ENCODE measurements around the gene CCL4L2. TPM values are rescaled to one million over a fixed set of nuclear protein-coding genes. Genes with fewer than 3 reads are reported as not detected.
"Not testable (repeated sequence)": the region's sequence is repeated elsewhere in the genome, so short reads cannot be mapped to it uniquely, and the experiment has no call there.

The CCL4L2 gene
- total and polyA plus RNA-seq, 2 donors, result 0.25 to 2.0 TPM

GRCh38 chr17:36189993-36190392, 20.9 kb upstream of the CCL4L2 start:
- not testable (repeated sequence) for H3K36me3 ChIP-seq (ENCODE audit: insufficient read depth); H3K4me1 ChIP-seq (ENCODE audit: insufficient read depth); H3K4me3 ChIP-seq (ENCODE audit: low read depth, low read length); DNase-seq (ENCODE audit: extremely low spot score); H3K27ac ChIP-seq (ENCODE audit: low read depth)
- 58% methylated on average over 5 of the region's 5 CpGs for WGBS

- H3K4me1 ChIP-seq (ENCODE audit: insufficient read depth); H3K36me3 ChIP-seq (ENCODE audit: insufficient read depth); H3K4me3 ChIP-seq (ENCODE audit: low read depth, low read length); DNase-seq (ENCODE audit: extremely low spot score); H3K27ac ChIP-seq (ENCODE audit: low read depth): not testable (repeated sequence)
- WGBS, result 76% methylated on average over 9 of the region's 9 CpGs
These were observed 20.1 kb upstream of the CCL4L2 start for GRCh38 chr17:36190549-36191330.

- WGBS, result 45% methylated on average over 1 of the region's 1 CpG
- no peak overlapping the region for H3K27ac ChIP-seq (ENCODE audit: low read depth)
- no peaks in the 10 kb centered on the region for H3K4me1 ChIP-seq (ENCODE audit: insufficient read depth)
- no peaks in the 10 kb centered on the region for H3K36me3 ChIP-seq (ENCODE audit: insufficient read depth)
- no peak for DNase-seq (ENCODE audit: extremely low spot score)
- H3K4me3 ChIP-seq (ENCODE audit: low read depth, low read length), result no peak overlapping the region
These were observed 17.6 kb upstream of the CCL4L2 start for GRCh38 chr17:36193216-36193775.

- not testable (repeated sequence) for H3K36me3 ChIP-seq (ENCODE audit: insufficient read depth); DNase-seq (ENCODE audit: extremely low spot score); H3K4me3 ChIP-seq (ENCODE audit: low read depth, low read length); H3K27ac ChIP-seq (ENCODE audit: low read depth); H3K4me1 ChIP-seq (ENCODE audit: insufficient read depth)
- 85% methylated on average over 6 of the region's 8 CpGs for WGBS
These were observed 16.6 kb upstream of the CCL4L2 start for GRCh38 chr17:36194147-36194831.

- H3K4me3 ChIP-seq (ENCODE audit: low read depth, low read length); DNase-seq (ENCODE audit: extremely low spot score); H3K36me3 ChIP-seq (ENCODE audit: insufficient read depth); H3K4me1 ChIP-seq (ENCODE audit: insufficient read depth); H3K27ac ChIP-seq (ENCODE audit: low read depth): not testable (repeated sequence)
- WGBS, result 80% methylated on average over 10 of the region's 10 CpGs
These were observed 15.9 kb upstream of the CCL4L2 start for GRCh38 chr17:36194832-36195433.

GRCh38 chr17:36195434-36196130, 15.3 kb upstream of the CCL4L2 start:
- Histone ChIP-seq H3K36me3 (ENCODE audit: insufficient read depth) (no peaks in the 10 kb centered on the region), H3K27ac (ENCODE audit: low read depth) (no peak overlapping the region)
- no peak for DNase-seq (ENCODE audit: extremely low spot score)

GRCh38 chr17:36196131-36196486, 14.8 kb upstream of the CCL4L2 start:
- 70% methylated on average over 3 of the region's 3 CpGs for WGBS
- no peak overlapping the region for H3K4me3 ChIP-seq (ENCODE audit: low read depth, low read length)
- no peak overlapping the region for H3K27ac ChIP-seq (ENCODE audit: low read depth)
- DNase-seq (ENCODE audit: extremely low spot score), result no peak
- H3K36me3 ChIP-seq (ENCODE audit: insufficient read depth), result no peaks in the 10 kb centered on the region
- no peaks in the 10 kb centered on the region for H3K4me1 ChIP-seq (ENCODE audit: insufficient read depth)

More at GRCh38 chr17:36195434-36196130, 15.3 kb upstream of the CCL4L2 start:
- WGBS, result 67% methylated on average over 10 of the region's 10 CpGs
- no peaks in the 10 kb centered on the region for H3K4me1 ChIP-seq (ENCODE audit: insufficient read depth)
- H3K4me3 ChIP-seq (ENCODE audit: low read depth, low read length), result no peak overlapping the region

- 39% methylated on average over 4 of the region's 4 CpGs for WGBS
- Histone ChIP-seq H3K36me3 (ENCODE audit: insufficient read depth) (no peaks in the 10 kb centered on the region), H3K4me1 (ENCODE audit: insufficient read depth) (no peaks in the 10 kb centered on the region), H3K4me3 (ENCODE audit: low read depth, low read length) (no peak overlapping the region), H3K27ac (ENCODE audit: low read depth) (no peak overlapping the region)
- no peak for DNase-seq (ENCODE audit: extremely low spot score)
These were observed 13.5 kb upstream of the CCL4L2 start for GRCh38 chr17:36197387-36197703.

- H3K4me3 ChIP-seq (ENCODE audit: low read depth, low read length), result no peak overlapping the region
These were observed 11.9 kb upstream of the CCL4L2 start for GRCh38 chr17:36198831-36199465.

GRCh38 chr17:36201102-36201501, 9.8 kb upstream of the CCL4L2 start:
- DNase-seq (ENCODE audit: extremely low spot score); H3K36me3 ChIP-seq (ENCODE audit: insufficient read depth); H3K4me3 ChIP-seq (ENCODE audit: low read depth, low read length); H3K4me1 ChIP-seq (ENCODE audit: insufficient read depth); H3K27ac ChIP-seq (ENCODE audit: low read depth): not testable (repeated sequence)
- 80% methylated on average over 4 of the region's 4 CpGs for WGBS

More at GRCh38 chr17:36198831-36199465, 11.9 kb upstream of the CCL4L2 start:
- Histone ChIP-seq H3K4me1 (ENCODE audit: insufficient read depth) (no peaks in the 10 kb centered on the region), H3K27ac (ENCODE audit: low read depth) (no peak overlapping the region), H3K36me3 (ENCODE audit: insufficient read depth) (no peaks in the 10 kb centered on the region)
- WGBS, result 67% methylated on average over 7 of the region's 7 CpGs
- no peak for DNase-seq (ENCODE audit: extremely low spot score)

- not testable (repeated sequence) for H3K4me3 ChIP-seq (ENCODE audit: low read depth, low read length); DNase-seq (ENCODE audit: extremely low spot score); H3K4me1 ChIP-seq (ENCODE audit: insufficient read depth); H3K36me3 ChIP-seq (ENCODE audit: insufficient read depth); H3K27ac ChIP-seq (ENCODE audit: low read depth)
- 88% methylated on average over 8 of the region's 8 CpGs for WGBS
These were observed 9.4 kb upstream of the CCL4L2 start for GRCh38 chr17:36201506-36201905.

GRCh38 chr17:36203335-36203734, 7.5 kb upstream of the CCL4L2 start:
- 84% methylated on average over 3 of the region's 3 CpGs for WGBS
- DNase-seq (ENCODE audit: extremely low spot score), result no peak
- no peaks in the 10 kb centered on the region for H3K36me3 ChIP-seq (ENCODE audit: insufficient read depth)
- no peak overlapping the region for H3K4me3 ChIP-seq (ENCODE audit: low read depth, low read length)
- no peaks in the 10 kb centered on the region for H3K4me1 ChIP-seq (ENCODE audit: insufficient read depth)
- H3K27ac ChIP-seq (ENCODE audit: low read depth), result no peak overlapping the region
